ENCODE measurements around the gene IKZF5. TPM values are rescaled to one million over a fixed set of nuclear protein-coding genes. Genes with fewer than 3 reads are reported as not detected.

Gene IKZF5
- total RNA-seq, 1 experiment from 2014 or later: 5.4 TPM

- no peak for DNase-seq (ENCODE audit: low read depth)
Measured at GRCh38 chr10:123017421-123018165, 9.0 kb upstream of the IKZF5 start.

DNA sequence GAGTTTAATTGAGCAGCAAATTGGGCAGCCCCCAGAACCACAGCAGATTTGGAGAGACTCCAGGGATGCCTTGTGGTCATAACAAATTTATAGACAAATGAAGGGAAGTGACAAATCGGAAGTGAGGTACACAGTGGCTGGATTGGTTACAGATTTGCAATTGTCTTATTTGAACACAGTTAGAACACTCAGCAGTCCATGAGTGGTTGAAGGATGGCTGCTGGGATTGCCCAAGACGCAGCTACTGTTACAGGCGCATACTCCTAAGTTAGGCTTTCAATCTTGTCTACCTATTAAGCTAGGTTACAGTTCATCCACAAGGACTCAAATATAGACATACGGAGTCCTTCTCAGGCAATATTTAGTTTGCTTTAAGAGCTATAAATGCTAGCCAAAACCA is 7.6 kb upstream of the IKZF5 start:
- DNase-seq (ENCODE audit: low read depth): no peak

- DNase-seq (ENCODE audit: low read depth): no peak
Measured at GRCh38 chr10:123014772-123015171, 6.2 kb upstream of the IKZF5 start.

DNA sequence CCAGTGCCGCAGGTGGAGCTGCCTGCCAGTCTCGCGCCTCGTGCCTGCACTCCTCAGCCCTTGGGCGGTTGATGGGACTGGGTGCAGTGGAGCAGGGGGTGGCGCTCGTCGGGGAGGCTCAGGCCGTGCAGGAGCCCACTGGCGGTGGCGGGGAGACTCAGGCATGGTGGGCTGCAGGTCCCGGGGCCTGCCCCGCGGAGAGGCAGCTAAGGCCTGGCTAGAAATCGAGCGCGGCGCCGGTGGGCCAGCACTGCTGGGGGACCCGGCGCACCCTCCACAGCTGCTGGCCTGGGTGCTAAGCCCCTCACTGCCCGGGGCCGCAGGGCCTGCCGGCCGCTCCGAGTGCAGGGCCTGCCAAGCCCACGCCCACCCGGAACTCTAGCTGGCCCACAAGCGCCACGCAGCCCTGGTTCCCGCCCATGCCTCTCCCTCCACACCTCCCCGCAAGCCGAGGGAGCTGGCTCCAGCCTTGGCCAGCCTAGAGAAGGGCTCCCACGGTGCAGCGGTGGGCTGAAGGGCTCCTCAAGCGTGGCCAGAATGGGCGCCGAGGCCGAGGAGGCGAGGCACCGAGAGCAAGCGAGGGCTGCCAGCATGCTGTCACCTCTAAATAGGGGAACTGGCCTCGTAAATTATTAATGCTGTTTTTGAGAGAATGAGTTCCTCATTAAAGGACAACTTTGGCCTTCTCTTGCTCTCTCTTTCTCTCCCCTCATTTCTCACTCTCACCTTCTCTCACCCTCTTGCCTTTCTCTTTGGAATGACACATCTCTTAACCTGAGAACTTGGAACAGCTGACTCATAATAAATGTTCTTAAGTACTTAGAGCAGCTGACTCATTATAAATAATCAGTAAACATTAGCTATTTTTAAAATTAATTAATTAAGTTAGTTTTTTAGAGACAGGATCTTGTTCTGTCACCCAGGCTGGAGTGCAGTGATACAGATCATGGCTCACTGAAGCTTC is 5.1 kb upstream of the IKZF5 start:
- DNase-seq (ENCODE audit: low read depth): no peak

- DNase-seq (ENCODE audit: low read depth): no peak
Measured at GRCh38 chr10:123011987-123012386, 3.4 kb upstream of the IKZF5 start.

- no peak for DNase-seq (ENCODE audit: low read depth)
Measured at GRCh38 chr10:123009105-123009820, 668 bp upstream of the IKZF5 start.

DNA sequence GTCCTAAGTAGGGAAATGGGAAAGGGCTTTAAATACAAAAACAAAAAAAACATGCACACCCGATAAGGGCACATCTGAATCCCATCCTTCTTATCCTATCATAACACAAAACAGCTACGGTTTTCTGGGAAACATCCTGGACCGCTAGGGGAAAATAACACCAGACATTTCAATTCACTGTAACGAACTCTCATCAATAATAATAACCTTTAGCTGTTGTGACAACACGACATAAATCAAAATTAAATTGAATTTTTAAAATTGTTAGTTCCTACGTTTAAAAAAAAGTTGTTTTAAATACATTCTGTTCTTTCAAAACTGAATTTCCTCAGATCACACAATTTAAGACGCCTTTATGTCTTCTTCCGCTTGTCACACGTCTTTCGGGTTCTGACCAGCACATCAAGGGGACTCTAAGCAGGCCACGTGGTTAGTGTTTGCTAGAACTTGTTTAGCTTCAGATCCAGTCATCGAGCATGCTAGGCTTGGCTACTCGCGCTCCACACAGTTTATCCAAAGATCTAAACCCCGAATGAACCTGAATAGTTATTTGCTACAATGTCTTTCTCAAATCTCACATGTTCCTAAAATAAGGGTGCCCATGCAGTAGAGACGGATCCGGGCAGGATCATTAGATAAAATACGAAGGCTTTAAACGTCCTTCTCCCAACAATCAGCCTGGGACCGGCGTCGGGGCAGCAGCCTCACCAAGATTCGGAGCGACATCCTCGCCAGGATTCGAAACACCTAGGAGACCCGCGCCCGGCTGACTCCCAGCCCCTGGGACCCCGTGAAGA is 839 bp downstream of the IKZF5 start:
- peak; percentile 44 for DNase-seq (ENCODE audit: low read depth)

GRCh38 chr10:123004298-123004697 is 4.3 kb downstream of the IKZF5 start:
- no peak for DNase-seq (ENCODE audit: low read depth)

- DNase-seq (ENCODE audit: low read depth): no peak
Measured at GRCh38 chr10:123001370-123001769, 7.2 kb downstream of the IKZF5 start.

GRCh38 chr10:123000155-123000554 is 8.4 kb downstream of the IKZF5 start:
- no peak for DNase-seq (ENCODE audit: low read depth)

DNA sequence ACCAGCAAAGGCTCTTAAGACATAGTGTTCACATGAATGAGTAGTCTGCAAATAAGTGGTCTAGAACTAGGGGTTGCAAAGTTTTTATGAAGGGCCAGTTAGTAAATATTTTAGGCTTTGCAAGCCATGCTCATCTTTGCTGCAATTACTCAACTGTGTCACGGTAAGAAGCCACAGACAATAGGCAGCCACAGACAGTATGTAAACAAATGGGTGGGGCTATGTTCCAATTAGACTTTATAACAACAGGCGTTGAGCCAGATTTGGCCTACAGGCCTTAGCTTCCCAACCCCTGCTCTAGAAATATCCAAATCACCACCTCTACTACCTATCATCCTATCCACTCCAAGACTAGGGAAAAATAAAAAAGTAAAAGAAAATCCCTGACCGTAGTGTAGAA is 9.2 kb downstream of the IKZF5 start:
- DNase-seq (ENCODE audit: low read depth): no peak

- DNase-seq (ENCODE audit: low read depth): no peak
Measured at GRCh38 chr10:122998934-122999333, 9.7 kb downstream of the IKZF5 start.

GRCh38 chr10:122998360-122998917 is 10.2 kb downstream of the IKZF5 start:
- no peak for DNase-seq (ENCODE audit: low read depth)

DNA sequence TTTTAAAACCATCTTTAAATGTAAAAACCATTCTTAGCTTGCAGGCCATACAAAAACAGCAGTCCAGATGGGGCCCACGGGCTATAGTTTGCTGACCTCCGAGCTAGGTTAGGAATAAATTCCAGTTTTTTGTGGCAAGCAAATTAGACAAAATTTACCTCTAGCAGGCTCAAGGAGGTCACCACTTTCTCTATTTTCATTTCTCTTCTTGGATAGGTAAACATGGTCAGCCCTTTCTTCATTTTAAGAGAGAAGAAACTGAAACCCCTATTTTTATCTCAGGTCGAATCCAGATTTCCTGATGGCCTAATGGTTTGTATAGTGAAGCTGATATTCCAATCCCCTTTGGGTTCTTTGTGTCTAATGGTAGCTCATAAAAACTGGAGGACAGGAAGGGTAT is 10.7 kb downstream of the IKZF5 start:
- DNase-seq (ENCODE audit: low read depth): no peak

DNA sequence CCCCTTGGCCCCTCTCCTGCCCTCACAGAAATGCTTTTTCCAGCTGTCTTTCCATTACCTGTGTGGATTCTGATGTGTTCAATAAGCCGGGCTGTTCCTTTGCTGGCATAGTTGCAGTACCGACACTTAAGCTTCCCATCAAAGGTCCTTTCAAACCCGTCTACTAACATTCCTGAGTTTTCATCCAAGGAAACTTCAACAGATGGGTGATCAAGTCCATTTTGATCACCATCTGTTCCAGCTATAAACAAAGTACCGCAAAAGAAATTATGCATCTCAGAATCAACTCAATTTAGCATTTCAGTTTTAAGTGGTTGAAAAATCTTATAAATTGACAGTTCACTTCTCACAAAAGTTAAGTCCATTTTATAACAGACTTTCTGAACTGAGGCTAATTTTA is 12.7 kb downstream of the IKZF5 start:
- DNase-seq (ENCODE audit: low read depth): no peak

DNA sequence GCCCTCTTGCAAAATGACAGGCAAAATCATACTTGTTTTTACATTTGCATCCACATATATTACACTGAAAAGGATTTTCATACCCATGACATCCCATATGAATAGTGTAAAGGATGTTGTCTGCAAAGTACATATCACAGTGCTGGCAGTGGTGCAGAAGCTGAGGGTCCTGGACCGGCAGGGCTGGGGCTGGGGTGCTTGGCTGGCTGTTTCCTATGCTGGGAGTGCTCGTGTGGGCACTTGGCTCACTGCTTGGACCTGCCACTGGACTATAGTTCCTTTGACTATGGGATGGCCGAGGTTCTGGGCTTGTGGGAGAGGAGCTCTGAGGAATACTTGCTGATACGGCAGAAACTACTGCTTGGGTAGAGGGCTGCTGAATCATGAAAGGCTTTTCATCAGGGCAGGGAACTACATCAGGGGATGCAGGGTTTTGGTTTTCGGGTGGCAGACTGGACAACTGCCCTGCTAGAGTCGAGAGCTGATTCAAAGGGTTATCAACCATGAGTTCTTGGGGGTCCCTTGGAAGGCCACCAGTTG is 14.7 kb downstream of the IKZF5 start:
- DNase-seq (ENCODE audit: low read depth): no peak

GRCh38 chr10:122992031-122992585 is 16.5 kb downstream of the IKZF5 start:
- DNase-seq (ENCODE audit: low read depth): no peak

DNA sequence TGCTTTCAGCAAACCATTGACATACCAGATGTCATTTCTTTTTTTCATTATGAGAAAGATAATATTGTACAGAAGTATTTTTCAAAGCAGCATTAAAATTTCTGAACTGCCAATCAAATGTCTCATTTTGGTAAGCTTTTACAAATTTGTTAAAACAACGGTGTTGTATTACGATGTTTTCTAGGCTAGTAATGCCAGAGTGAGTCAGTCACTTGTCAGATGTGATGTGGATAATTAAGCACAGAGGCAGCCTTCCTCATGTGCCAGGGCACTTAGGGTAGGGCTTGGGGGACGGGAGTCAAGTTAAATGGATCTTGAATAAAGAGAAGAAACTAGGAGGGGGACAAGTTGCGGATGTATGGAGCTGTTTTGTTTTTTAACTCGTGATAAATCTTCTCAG is 18.3 kb downstream of the IKZF5 start:
- DNase-seq (ENCODE audit: low read depth): peak; percentile 6

DNA sequence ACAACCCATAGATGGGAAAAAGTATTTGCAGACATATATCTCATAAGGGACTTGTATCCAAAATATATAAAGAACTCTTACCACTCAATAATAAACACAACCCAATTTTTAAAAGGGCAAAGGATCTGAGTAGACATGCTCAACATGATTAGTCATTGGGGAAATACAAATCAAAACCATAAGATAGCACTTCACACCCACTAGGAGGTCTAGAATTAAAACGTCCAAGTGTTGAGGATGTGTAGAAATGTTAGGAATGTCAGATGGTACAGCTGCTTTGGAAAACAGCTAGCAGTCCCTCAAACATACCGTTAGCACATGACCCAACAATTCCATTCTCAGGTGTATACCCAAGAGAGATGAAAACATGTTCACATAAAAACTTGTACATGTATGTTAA is 20.1 kb downstream of the IKZF5 start:
- no peak for DNase-seq (ENCODE audit: low read depth)

DNA sequence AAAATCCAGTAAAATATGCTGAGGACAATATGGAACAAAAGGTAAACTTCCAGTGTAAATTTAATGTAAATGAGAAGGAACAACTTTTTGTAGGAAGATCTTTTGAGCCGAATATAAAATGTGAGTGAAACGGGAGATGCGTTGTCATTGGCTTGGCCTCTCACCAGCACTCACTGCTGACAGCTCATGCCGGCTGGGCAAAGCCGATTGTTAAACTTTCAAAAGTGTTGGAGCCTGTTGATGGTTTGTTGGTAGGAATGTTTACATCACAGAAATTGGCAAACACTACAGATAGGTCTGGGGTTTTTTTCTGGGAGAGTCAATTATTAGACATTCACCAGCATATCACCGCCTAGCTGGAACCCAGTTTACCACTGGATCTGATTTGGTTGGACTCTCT is 22.3 kb downstream of the IKZF5 start:
- no peak for DNase-seq (ENCODE audit: low read depth)

Data from HT1080 (cell line).